Left lung (tissue), 10 donors: Measurements from ENCODE around the gene SOX30. TPM values are rescaled to one million over a fixed set of nuclear protein-coding genes. Genes with fewer than 3 reads are reported as not detected.

ENCODE experiments used
- ATAC-seq: fragments of 200-7000 bp; cut with Tn5 transposase; one replicate; pipeline ENCODE4 v1.9.1; 2020; ENCODE audit warnings: moderate library complexity
- DNase-seq, 4 donors: peaks; one replicate each; pipeline ENCODE4 v3.0.0-alpha.2; 2013 to 2020
- H3K27ac ChIP-seq, 2 donors: fragments of 200-600 bp; sonication (generic) in 1 of 2; one replicate each; pipeline versions ENCODE4 v1.5.0 to v1.8.0; 2020 to 2021
- H3K27me3 ChIP-seq, 2 donors: fragments of 200-600 bp; sonication (generic) in 1 of 2; one replicate each; pipeline versions ENCODE4 v1.5.0 to v1.8.0; 2020 to 2021
- H3K36me3 ChIP-seq, 2 donors: fragments of 200-600 bp; sonication (generic) in 1 of 2; one replicate each; pipeline versions ENCODE4 v1.5.0 to v1.8.0; 2020 to 2021
- H3K4me1 ChIP-seq, 2 donors: fragments of 200-600 bp; one replicate each; pipeline ENCODE4 v1.8.0; 2021
- H3K4me3 ChIP-seq, 2 donors: fragments of 200-600 bp; sonication (generic) in 1 of 2; one replicate each; pipeline versions ENCODE4 v1.5.0 to v1.8.0; 2020 to 2021; ENCODE audit warnings: mild to moderate bottlenecking in 1 of 2
- H3K9me3 ChIP-seq, 2 donors: fragments of 200-600 bp; sonication (generic) in 1 of 2; one replicate each; pipeline versions ENCODE4 v1.5.0 to v1.8.0; 2020 to 2021
- CTCF ChIP-seq, 2 donors: fragments of 200-600 bp; sonication (generic) in 1 of 2; IDR thresholded peaks; one replicate each; pipeline versions ENCODE4 v1.5.0 to v1.8.0; 2021; ENCODE audit warnings: antibody characterized with exemption in 2 of 2
- intact Hi-C, 2 donors: fragments of 100-400 bp; cut with DNase I; formaldehyde crosslinking; loops; one replicate each; pipeline versions ENCODE4 v1.11.2 to v1.14.2; 2022
- polyA plus RNA-seq, 6 donors: library from polyadenylated mRNA; unstranded; fragments of 120-200 nt; gene quantifications; one replicate each; pipeline ENCODE4 v1.2.1, GENCODE V29; 2013; ENCODE audit not compliant: insufficient read length in 6 of 6
- total RNA-seq, 2 donors: library from RNA; stranded (reverse); fragmentation: NEBNext Ultra II Directional; extraction: Animal tissue kit (Norgen Biotek cat#: 25700); gene quantifications; one replicate each; pipeline ENCODE4 v1.2.1, GENCODE V29; 2021
- donor health status: DM: no; HTN: yes; CAD: no.
- donor health status: DM: no; HTN: no; CAD: no.

Gene SOX30
- total and polyA plus RNA-seq, 8 donors, result 0.14 to 0.35 (median 0.27) TPM; not detected in 1

GRCh38 chr5:157626831-157627230 lies 25.4 kb downstream of the SOX30 start:
- Histone ChIP-seq H3K27me3 (no peaks in the 10 kb centered on the region), H3K9me3 (peaks cover 0 to 6% of the 10 kb centered on the region in 2 donors), H3K4me1 (no peaks in the 10 kb centered on the region), H3K4me3 (no peak overlapping the region), H3K27ac (no peak overlapping the region), H3K36me3 (no peaks in the 10 kb centered on the region)
- no peak for TF ChIP-seq CTCF (IDR thresholded peaks at IDR 0.05)
- no peak for ATAC-seq
- no peak for DNase-seq
- intact Hi-C loops, result no loop called here

- Histone ChIP-seq H3K27me3 (no peaks in the 10 kb centered on the region), H3K9me3 (no peaks in the 10 kb centered on the region), H3K36me3 (no peaks in the 10 kb centered on the region), H3K27ac (no peak overlapping the region), H3K4me1 (no peaks in the 10 kb centered on the region), H3K4me3 (no peak overlapping the region)
- intact Hi-C loops, result no loop called here
- no peak for TF ChIP-seq CTCF (IDR thresholded peaks at IDR 0.05)
- ATAC-seq (no peak), DNase-seq (no peak)
Measured at GRCh38 chr5:157624144-157624543, 28.1 kb downstream of the SOX30 start.

GRCh38 chr5:157620776-157621175 lies 31.5 kb downstream of the SOX30 start:
- no peak for TF ChIP-seq CTCF (IDR thresholded peaks at IDR 0.05)
- ATAC-seq (no peak), DNase-seq (no peak)
- no peaks in the 10 kb centered on the region for H3K9me3 ChIP-seq
- no peaks in the 10 kb centered on the region for H3K36me3 ChIP-seq
- intact Hi-C loops, result no loop called here
- H3K4me3 ChIP-seq, result no peak overlapping the region
- H3K4me1 ChIP-seq, result no peaks in the 10 kb centered on the region
- H3K27me3 ChIP-seq, result no peaks in the 10 kb centered on the region
- H3K27ac ChIP-seq, result no peak overlapping the region

- ATAC-seq (no peak), DNase-seq (no peak)
- H3K36me3 ChIP-seq, result no peaks in the 10 kb centered on the region
- H3K9me3 ChIP-seq, result no peaks in the 10 kb centered on the region
- H3K4me3 ChIP-seq, result no peak overlapping the region
- H3K4me1 ChIP-seq, result no peaks in the 10 kb centered on the region
- TF ChIP-seq CTCF (IDR thresholded peaks at IDR 0.05), result no peak
- no peak overlapping the region for H3K27ac ChIP-seq
- intact Hi-C loops, result no loop called here
- no peaks in the 10 kb centered on the region for H3K27me3 ChIP-seq
Measured at GRCh38 chr5:157618191-157618765, 34.0 kb downstream of the SOX30 start.

- ATAC-seq, result no peak
- Histone ChIP-seq H3K27ac (no peak overlapping the region), H3K4me1 (no peaks in the 10 kb centered on the region), H3K36me3 (no peaks in the 10 kb centered on the region), H3K9me3 (no peaks in the 10 kb centered on the region), H3K4me3 (no peak overlapping the region), H3K27me3 (no peaks in the 10 kb centered on the region)
- no peak for DNase-seq
- TF ChIP-seq CTCF (IDR thresholded peaks at IDR 0.05), result no peak
- intact Hi-C loops, result no loop called here
Measured at GRCh38 chr5:157616785-157617184, 35.5 kb downstream of the SOX30 start.
